IMR-90 (cell line): Measurements from ENCODE around the gene TSHZ1. TPM values are rescaled to one million over a fixed set of nuclear protein-coding genes. Genes with fewer than 3 reads are reported as not detected.
A peak's percentile ranks its signal among the peaks of the same experiment; 100 is the strongest.

Experiments used
- ATAC-seq: fragments of 200-7000 bp; cut with Tn5 transposase; 2 replicates; pipeline ENCODE4 v1.9.1; 2020; ENCODE audit warnings: low read depth, mild to moderate bottlenecking, moderate library complexity
- BruUV-seq: library from RNA; stranded (reverse); fragments of 400-500 nt; replicated peaks from 2 replicates; lab custom pipeline; 2021; lab: Mats Ljungman, UMichigan
- CTCF ChIA-PET: fragments of 300-600 bp; formaldehyde crosslinking; extraction: SDS; loops from one replicate; lab custom pipeline; 2021; ENCODE audit warnings: antibody characterized with exemption; lab: Yijun Ruan, JAX
- POLR2A ChIA-PET: fragments of 300-600 bp; sonication (Branson Sonifier 250); formaldehyde crosslinking; loops from one replicate; lab custom pipeline; 2022; ENCODE audit warnings: antibody characterized with exemption; ENCODE audit not compliant: unreplicated experiment; lab: Charles Lee
- DNase-seq: peaks from one replicate; pipeline ENCODE4 v3.0.0; 2013
- H2AFZ ChIP-seq: replicated peaks from 2 replicates; pipeline ENCODE3; 2013; ENCODE audit warnings: low read length, mild to moderate bottlenecking; ENCODE audit not compliant: poor library complexity
- H2AK5ac ChIP-seq: 2 replicates; pipeline ENCODE4 v1.6.1; 2013; ENCODE audit warnings: low read depth, low read length, inconsistent platforms
- H2AK9ac ChIP-seq: replicated peaks from 2 replicates; pipeline ENCODE3; 2013; ENCODE audit warnings: mild to moderate bottlenecking, low read depth, low read length, moderate library complexity; ENCODE audit not compliant: poor library complexity
- H2BK120ac ChIP-seq: 2 replicates; pipeline ENCODE4 v1.6.1; 2013; ENCODE audit warnings: low read depth, low read length, inconsistent platforms
- H2BK15ac ChIP-seq: 3 replicates; pipeline ENCODE4 v1.6.1; 2013; ENCODE audit warnings: low read depth, low read length, inconsistent platforms
- H2BK20ac ChIP-seq: 2 replicates; pipeline ENCODE4 v1.6.1; 2013; ENCODE audit warnings: low read depth, mild to moderate bottlenecking, inconsistent platforms, low read length, moderate library complexity
- H2BK5ac ChIP-seq: 2 replicates; pipeline ENCODE4 v1.6.1; 2013; ENCODE audit warnings: mild to moderate bottlenecking, low read depth, low read length, inconsistent platforms; ENCODE audit not compliant: poor library complexity, severe bottlenecking
- H3K14ac ChIP-seq: replicated peaks from 2 replicates; pipeline ENCODE4 v1.6.1; 2013; ENCODE audit warnings: low read depth, low read length, inconsistent platforms
- H3K18ac ChIP-seq: 2 replicates; pipeline ENCODE4 v1.6.1; 2013; ENCODE audit warnings: low read depth, low read length, control low read depth
- H3K23ac ChIP-seq: 2 replicates; pipeline ENCODE4 v1.6.1; 2013; ENCODE audit warnings: low read depth, low read length, inconsistent platforms
- H3K27ac ChIP-seq: 2 replicates; pipeline ENCODE4 v1.5.1; 2013; ENCODE audit warnings: mild to moderate bottlenecking, control low read depth, low read length; ENCODE audit not compliant: insufficient read depth
- H3K27me3 ChIP-seq: 2 replicates; pipeline ENCODE4 v1.6.1; 2013; ENCODE audit warnings: low read length; ENCODE audit not compliant: control insufficient read depth, insufficient read depth
- H3K36me3 ChIP-seq: 2 replicates; pipeline ENCODE4 v1.6.1; 2013; ENCODE audit warnings: low read length, mixed read lengths; ENCODE audit not compliant: control insufficient read depth, insufficient read depth
- H3K4ac ChIP-seq: 2 replicates; pipeline ENCODE4 v1.6.1; 2013; ENCODE audit warnings: low read depth, low read length, inconsistent platforms
- H3K4me1 ChIP-seq: 2 replicates; pipeline ENCODE4 v1.6.1; 2013; ENCODE audit warnings: low read length, mixed read lengths; ENCODE audit not compliant: control insufficient read depth, insufficient read depth
- H3K4me2 ChIP-seq: 2 replicates; pipeline ENCODE4 v1.6.1; 2013; ENCODE audit warnings: low read depth, mild to moderate bottlenecking, control low read depth, low read length, moderate library complexity
- H3K4me3 ChIP-seq: 2 replicates; pipeline ENCODE4 v1.5.1; 2013; ENCODE audit warnings: low read depth, mild to moderate bottlenecking, control low read depth, low read length, moderate library complexity; ENCODE audit not compliant: insufficient read depth
- H3K56ac ChIP-seq: 2 replicates; pipeline ENCODE4 v1.6.1; 2013; ENCODE audit warnings: low read length, inconsistent platforms; ENCODE audit not compliant: insufficient read depth; ENCODE audit errors: extremely low read depth
- H3K79me1 ChIP-seq, 2 experiments: 2 replicates each; pipeline ENCODE4 v1.6.1; 2013; ENCODE audit warnings: low read length in 2 of 2, inconsistent platforms in 1 of 2, low read depth in 1 of 2
- H3K9ac ChIP-seq: 2 replicates; pipeline ENCODE4 v1.6.1; 2013; ENCODE audit warnings: low read depth, low read length, control low read depth
- H3K9me1 ChIP-seq: 2 replicates; pipeline ENCODE4 v1.6.1; 2013; ENCODE audit warnings: low read length, inconsistent platforms; ENCODE audit not compliant: insufficient read depth
- H3K9me3 ChIP-seq: 2 replicates; pipeline ENCODE4 v1.6.1; 2013; ENCODE audit warnings: low read length; ENCODE audit not compliant: control insufficient read depth, insufficient read depth
- H4K20me1 ChIP-seq: 2 replicates; pipeline ENCODE4 v1.6.1; 2013; ENCODE audit warnings: low read length, inconsistent platforms; ENCODE audit not compliant: insufficient read depth
- H4K5ac ChIP-seq: 2 replicates; pipeline ENCODE4 v1.6.1; 2013; ENCODE audit warnings: mild to moderate bottlenecking, low read depth, low read length, control low read depth
- H4K8ac ChIP-seq, 2 experiments: 2 replicates each; pipeline ENCODE4 v1.6.1; 2013; ENCODE audit warnings: low read depth in 2 of 2, low read length in 2 of 2, control low read depth in 1 of 2, inconsistent platforms in 1 of 2
- H4K91ac ChIP-seq: 2 replicates; pipeline ENCODE4 v1.6.1; 2013; ENCODE audit warnings: low read depth, low read length, inconsistent platforms; ENCODE audit not compliant: insufficient read depth
- BHLHE40 ChIP-seq: fragments of 150-350 bp; IDR thresholded peaks from 2 replicates; pipeline ENCODE4 v1.6.1; 2016; ENCODE audit warnings: mild to moderate bottlenecking, low read depth, low read length
- CEBPB ChIP-seq: IDR thresholded peaks from 2 replicates; pipeline ENCODE4 v1.6.1; 2012; ENCODE audit warnings: low read depth, low read length, improper control_type of control experiment
- CHD1 ChIP-seq: IDR thresholded peaks from 2 replicates; pipeline ENCODE4 v1.6.1; 2012; ENCODE audit warnings: low read depth, low read length, improper control_type of control experiment
- FOS ChIP-seq: fragments of 150-350 bp; IDR thresholded peaks from 2 replicates; pipeline ENCODE4 v1.6.1; 2016; ENCODE audit warnings: low read depth, low read length
- MAFK ChIP-seq: IDR thresholded peaks from 2 replicates; pipeline ENCODE4 v1.6.1; 2012; ENCODE audit warnings: low read depth, low read length, improper control_type of control experiment
- MAZ ChIP-seq: IDR thresholded peaks from 2 replicates; pipeline ENCODE4 v1.6.1; 2012; ENCODE audit warnings: low read depth, mild to moderate bottlenecking, low read length, improper control_type of control experiment, moderate library complexity, borderline replicate concordance
- MXI1 ChIP-seq: IDR thresholded peaks from 2 replicates; pipeline ENCODE4 v1.6.1; 2012; ENCODE audit warnings: low read depth, mild to moderate bottlenecking, low read length, moderate library complexity, borderline replicate concordance
- NFE2L2 ChIP-seq: fragments of 150-350 bp; IDR thresholded peaks from 2 replicates; pipeline ENCODE4 v1.6.1; 2016; ENCODE audit warnings: low read depth, mild to moderate bottlenecking, low read length
- POLR2A ChIP-seq: IDR thresholded peaks from 2 replicates; pipeline ENCODE4 v1.6.1; 2012; ENCODE audit warnings: mild to moderate bottlenecking, low read depth, low read length
- RAD21 ChIP-seq: IDR thresholded peaks from 2 replicates; pipeline ENCODE4 v1.6.1; 2012; ENCODE audit warnings: low read length, improper control_type of control experiment
- RFX5 ChIP-seq: IDR thresholded peaks from 2 replicates; pipeline ENCODE4 v1.8.0; 2012; ENCODE audit warnings: low read depth, mild to moderate bottlenecking, low read length, moderate library complexity
- SMC3 ChIP-seq: fragments of 150-350 bp; IDR thresholded peaks from 2 replicates; pipeline ENCODE4 v1.6.1; 2016; ENCODE audit warnings: low read depth, mild to moderate bottlenecking, antibody characterized with exemption, low read length, moderate library complexity
- WGBS, 2 experiments: methylation state at CpG; one replicate each; pipeline versions ENCODE4 v1.1.5 to v1.1.7; 2013; ENCODE audit warnings: missing lambda C conversion rate in 2 of 2; ENCODE audit not compliant: insufficient read length in 1 of 2; ENCODE audit errors: extremely low coverage in 2 of 2; 5-methylcytosine and 5-hydroxymethylcytosine counted together
- dilution Hi-C: fragments of 300-500 bp; cut with HindIII; formaldehyde crosslinking; loops from one replicate; pipeline ENCODE4 v1.14.3; 2018; ENCODE audit warnings: low sequenced_read_pairs; ENCODE audit not compliant: unreplicated experiment
- in situ Hi-C: fragments of 300-500 bp; cut with MboI; formaldehyde crosslinking; loops from 3 replicates; pipeline ENCODE4 v1.14.3; 2019; ENCODE audit warnings: low sequenced_read_pairs, inconsistent platforms, mixed read lengths
- intact Hi-C: fragments of 100-400 bp; cut with micrococcal nuclease; formaldehyde crosslinking; loops from 2 replicates; pipeline ENCODE4 v1.10.0; 2022
- polyA plus RNA-seq, 3 experiments: library from polyadenylated mRNA; depleted of rRNA; stranded (reverse); fragments of >200 nt; gene quantifications; 2 replicates each; pipeline ENCODE4 v1.2.3, GENCODE V29; 2012; ENCODE audit warnings: low replicate concordance in 1 of 3
- total RNA-seq: library from RNA; depleted of rRNA; stranded (reverse); fragments of >200 nt; gene quantifications from 2 replicates; pipeline ENCODE4 v1.2.3, GENCODE V29; 2012
- TF ChIP-seq, protein P1 (sequence below): fragments of 150-350 bp; IDR thresholded peaks from 2 replicates; pipeline ENCODE4 v1.6.1; 2017; ENCODE audit warnings: mild to moderate bottlenecking, antibody characterized with exemption, low read length, low read depth
- TF ChIP-seq, protein P2 (sequence below): conservative IDR thresholded peaks from 2 replicates; pipeline ENCODE4 v1.5.1; 2012; ENCODE audit warnings: mild to moderate bottlenecking, low read depth, low read length, improper control_type of control experiment
- TF ChIP-seq, protein P3 (sequence below): fragments of 150-350 bp; IDR thresholded peaks from 2 replicates; pipeline ENCODE4 v1.6.1; 2016; ENCODE audit warnings: low read depth, mild to moderate bottlenecking, low read length, moderate library complexity, borderline replicate concordance

TSHZ1 gene
- total and polyA plus RNA-seq, 2 of the 4 experiments (the other 2 are of a cell fraction) = 7.1 to 10.0 TPM

DNA sequence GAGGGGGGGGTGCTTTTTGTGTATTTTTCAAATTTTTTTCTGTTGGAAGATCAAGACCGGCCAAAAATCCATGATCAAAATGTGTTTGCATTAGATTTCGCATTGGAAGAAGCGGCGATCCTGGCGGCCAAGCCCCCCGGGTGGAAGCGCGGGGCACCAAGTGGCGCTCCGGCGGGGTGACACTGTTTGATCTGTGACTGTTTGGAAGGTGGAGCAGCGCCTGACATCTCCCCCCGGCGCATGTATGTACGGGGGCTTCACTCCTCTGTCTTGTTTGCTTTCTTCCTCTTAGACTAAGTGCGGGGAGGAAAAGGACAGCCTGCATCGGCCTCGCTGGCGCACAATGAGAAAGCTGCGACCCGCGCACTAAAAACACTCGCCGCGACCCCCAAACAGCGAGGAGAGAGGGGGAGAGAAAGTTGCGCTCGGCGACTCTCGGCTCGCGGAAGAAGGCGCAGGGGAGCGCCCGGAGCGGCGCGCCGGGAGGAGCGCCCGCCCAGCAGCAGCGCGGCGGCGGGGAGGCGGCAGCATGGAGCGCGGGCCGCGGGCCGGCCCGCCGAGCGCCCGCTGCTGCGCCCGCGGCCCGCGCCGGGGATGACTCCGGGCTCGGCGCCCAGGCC lies 515 bp downstream of the TSHZ1 start:
- Histone ChIP-seq H4K5ac (no peak overlapping the region), H3K4me3 (peak overlapping the region; percentile 93), H3K4me1 (peaks cover 10% of the 10 kb centered on the region), H4K8ac (peak overlapping the region in 1 of 2 experiments; percentile 46; a peak in 1 of 4 replicates), H3K36me3 (no peaks in the 10 kb centered on the region), H3K9ac (peak overlapping the region; percentile 82), H3K4me2 (peak overlapping the region; percentile 69), H3K23ac (peak overlapping the region; percentile 68), H3K79me1 (peaks cover 19 to 38% of the 10 kb centered on the region in 2 experiments), H2AK5ac (no peak overlapping the region), H2AFZ (peak overlapping the region; percentile 87), H4K20me1 (peaks cover 4% of the 10 kb centered on the region; the same call in 1 of the 2 replicates), H2BK20ac (no peak overlapping the region), H2AK9ac (peak overlapping the region; percentile 47), H3K9me3 (no peaks in the 10 kb centered on the region), H3K4ac (peak overlapping the region; percentile 12), H3K27ac (peak overlapping the region; percentile 78), H3K18ac (no peak overlapping the region; the same call in 1 of the 2 replicates), H2BK5ac (peak overlapping the region; percentile 55), H3K14ac (peak overlapping the region; percentile 33; the same call in 1 of the 2 replicates), H2BK120ac (no peak overlapping the region), H3K56ac (peak overlapping the region; percentile 50; the same call in 1 of the 2 replicates), H2BK15ac (no peak overlapping the region), H3K9me1 (no peaks in the 10 kb centered on the region), H4K91ac (no peak overlapping the region), H3K27me3 (no peaks in the 10 kb centered on the region)
- no peak for TF ChIP-seq MAZ
- no peak for TF ChIP-seq MXI1
- TF ChIP-seq, protein P1, sequence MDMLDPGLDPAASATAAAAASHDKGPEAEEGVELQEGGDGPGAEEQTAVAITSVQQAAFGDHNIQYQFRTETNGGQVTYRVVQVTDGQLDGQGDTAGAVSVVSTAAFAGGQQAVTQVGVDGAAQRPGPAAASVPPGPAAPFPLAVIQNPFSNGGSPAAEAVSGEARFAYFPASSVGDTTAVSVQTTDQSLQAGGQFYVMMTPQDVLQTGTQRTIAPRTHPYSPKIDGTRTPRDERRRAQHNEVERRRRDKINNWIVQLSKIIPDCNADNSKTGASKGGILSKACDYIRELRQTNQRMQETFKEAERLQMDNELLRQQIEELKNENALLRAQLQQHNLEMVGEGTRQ = no peak
- no peak for TF ChIP-seq RFX5
- TF ChIP-seq NFE2L2 = no peak
- no peak for TF ChIP-seq BHLHE40
- TF ChIP-seq, protein P2, sequence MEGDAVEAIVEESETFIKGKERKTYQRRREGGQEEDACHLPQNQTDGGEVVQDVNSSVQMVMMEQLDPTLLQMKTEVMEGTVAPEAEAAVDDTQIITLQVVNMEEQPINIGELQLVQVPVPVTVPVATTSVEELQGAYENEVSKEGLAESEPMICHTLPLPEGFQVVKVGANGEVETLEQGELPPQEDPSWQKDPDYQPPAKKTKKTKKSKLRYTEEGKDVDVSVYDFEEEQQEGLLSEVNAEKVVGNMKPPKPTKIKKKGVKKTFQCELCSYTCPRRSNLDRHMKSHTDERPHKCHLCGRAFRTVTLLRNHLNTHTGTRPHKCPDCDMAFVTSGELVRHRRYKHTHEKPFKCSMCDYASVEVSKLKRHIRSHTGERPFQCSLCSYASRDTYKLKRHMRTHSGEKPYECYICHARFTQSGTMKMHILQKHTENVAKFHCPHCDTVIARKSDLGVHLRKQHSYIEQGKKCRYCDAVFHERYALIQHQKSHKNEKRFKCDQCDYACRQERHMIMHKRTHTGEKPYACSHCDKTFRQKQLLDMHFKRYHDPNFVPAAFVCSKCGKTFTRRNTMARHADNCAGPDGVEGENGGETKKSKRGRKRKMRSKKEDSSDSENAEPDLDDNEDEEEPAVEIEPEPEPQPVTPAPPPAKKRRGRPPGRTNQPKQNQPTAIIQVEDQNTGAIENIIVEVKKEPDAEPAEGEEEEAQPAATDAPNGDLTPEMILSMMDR = no peak
- no peak for TF ChIP-seq CEBPB
- TF ChIP-seq CHD1 = no peak; the same call in 1 of the 2 replicates
- no peak for TF ChIP-seq RAD21
- no peak for TF ChIP-seq FOS
- TF ChIP-seq MAFK = no peak
- TF ChIP-seq, protein P3, sequence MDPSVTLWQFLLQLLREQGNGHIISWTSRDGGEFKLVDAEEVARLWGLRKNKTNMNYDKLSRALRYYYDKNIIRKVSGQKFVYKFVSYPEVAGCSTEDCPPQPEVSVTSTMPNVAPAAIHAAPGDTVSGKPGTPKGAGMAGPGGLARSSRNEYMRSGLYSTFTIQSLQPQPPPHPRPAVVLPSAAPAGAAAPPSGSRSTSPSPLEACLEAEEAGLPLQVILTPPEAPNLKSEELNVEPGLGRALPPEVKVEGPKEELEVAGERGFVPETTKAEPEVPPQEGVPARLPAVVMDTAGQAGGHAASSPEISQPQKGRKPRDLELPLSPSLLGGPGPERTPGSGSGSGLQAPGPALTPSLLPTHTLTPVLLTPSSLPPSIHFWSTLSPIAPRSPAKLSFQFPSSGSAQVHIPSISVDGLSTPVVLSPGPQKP = no peak
- TF ChIP-seq SMC3 = no peak
- TF ChIP-seq POLR2A = no peak
- CTCF ChIA-PET = interaction anchor here (1.1 kb wide), 2 partner anchors 268 to 463 kb away, joined by 3 read pairs; no protein-coding TSS in a partner anchor
- ATAC-seq = no peak
- WGBS, 2 experiments = 0% methylated on average over 17 of the region's 64 CpGs; no CpG with 5 or more reads in 1 of the 2 experiments
- POLR2A ChIA-PET = no interaction called here
- intact Hi-C loops (loop anchor here (2.0 to 5.0 kb wide), 3 partner anchors 71 to 428 kb away; no protein-coding TSS in a partner anchor), dilution Hi-C loops (no loop called here), in situ Hi-C loops (loop anchor here (25.0 kb wide), 1 partner anchor 1151 kb away; no protein-coding TSS in a partner anchor)
- BruUV-seq = TSS peak; percentile 64
- peak; percentile 18 for DNase-seq
